GM12878 (cell line): ENCODE measurements around the gene SCLT1. TPM values are rescaled to one million over a fixed set of nuclear protein-coding genes. Genes with fewer than 3 reads are reported as not detected.

ENCODE experiments used
- EED ChIP-seq: sonication (generic); IDR thresholded peaks from 2 replicates; pipeline ENCODE4 v1.6.1; 2016; ENCODE audit warnings: antibody characterized with exemption, low read depth
- EZH2 ChIP-seq: IDR thresholded peaks from 2 replicates; pipeline ENCODE4 v1.6.1; 2012; ENCODE audit warnings: low read depth, mild to moderate bottlenecking, control low read depth, inconsistent platforms, low read length, borderline replicate concordance; ENCODE audit not compliant: control insufficient read depth
- MEF2B ChIP-seq: fragments of 450-650 bp; IDR thresholded peaks from 2 replicates; pipeline ENCODE4 v1.6.1; 2018; ENCODE audit warnings: mild to moderate bottlenecking, moderate library complexity; ENCODE audit not compliant: partially characterized antibody, poor library complexity, severe bottlenecking
- MYB ChIP-seq: fragments of 150-350 bp; IDR thresholded peaks from 2 replicates; pipeline ENCODE4 v1.6.1; 2014; ENCODE audit warnings: mild to moderate bottlenecking, low read depth, low read length, borderline replicate concordance
- NR2F1 ChIP-seq: fragments of 450-650 bp; conservative IDR thresholded peaks from 2 replicates; pipeline ENCODE4 v1.6.1; 2017; ENCODE audit warnings: mild to moderate bottlenecking
- RCOR1 ChIP-seq: conservative IDR thresholded peaks from 2 replicates; pipeline ENCODE4 v1.6.1; 2012; ENCODE audit warnings: low read depth, low read length, improper control_type of control experiment
- RFX5 ChIP-seq: IDR thresholded peaks from 2 replicates; pipeline ENCODE4 v1.6.1; 2011; ENCODE audit warnings: low read depth, low read length, improper control_type of control experiment
- STAT3 ChIP-seq: IDR thresholded peaks from 2 replicates; pipeline ENCODE4 v1.6.1; 2011; ENCODE audit warnings: low read depth, low read length, improper control_type of control experiment
- SUZ12 ChIP-seq: fragments of 200-600 bp; sonication (generic); IDR thresholded peaks from one replicate; pipeline ENCODE4 v1.6.1; 2018; ENCODE audit warnings: antibody characterized with exemption, mild to moderate bottlenecking; ENCODE audit not compliant: unreplicated experiment
- polyA plus RNA-seq, 11 experiments: library from polyadenylated mRNA; depleted of rRNA in 4 of 11; unstranded in 6 of 11; stranded (reverse) in 5 of 11; fragments of >200 nt; fragmentation: Nextera tagmentation in 4 of 11; fragmentation: Illumina TruSeq in 1 of 11; extraction: Ambion mirVana in 4 of 11; extraction: Trizol in 1 of 11; gene quantifications; 1 replicate in 1 of 11; 2 replicates in 10 of 11; pipeline versions ENCODE4 v1.2.1 to v1.2.3, GENCODE V29; 2011 to 2016; ENCODE audit warnings: inconsistent platforms in 2 of 11, missing spikeins in 2 of 11, low read depth in 1 of 11
- total RNA-seq, 4 experiments: library from RNA; depleted of rRNA in 3 of 4; stranded (reverse); fragments of >200 nt in 3 of 4; fragmentation: Illumina TruSeq in 1 of 4; extraction: Trizol in 1 of 4; gene quantifications; 2 replicates each; pipeline versions ENCODE4 v1.2.1 to v1.2.3, GENCODE V29; 2013 to 2021
- TF ChIP-seq, protein P1 (sequence below): fragments of 450-650 bp; IDR thresholded peaks from 2 replicates; pipeline ENCODE4 v1.6.1; 2017; ENCODE audit warnings: mild to moderate bottlenecking, moderate library complexity
- TF ChIP-seq, protein P2 (sequence below): fragments of 450-650 bp; IDR thresholded peaks from 2 replicates; pipeline ENCODE4 v1.6.1; 2017; ENCODE audit warnings: low read depth, mild to moderate bottlenecking, moderate library complexity
- TF ChIP-seq, protein P3 (sequence below): fragments of 450-650 bp; IDR thresholded peaks from 2 replicates; pipeline ENCODE4 v1.6.1; 2017; ENCODE audit warnings: mild to moderate bottlenecking, moderate library complexity
- TF ChIP-seq, protein P4 (sequence below): IDR thresholded peaks from 2 replicates; pipeline ENCODE4 v1.6.1; 2012; ENCODE audit warnings: low read depth, low read length, improper control_type of control experiment

Gene SCLT1
- total and polyA plus RNA-seq, 10 of the 15 experiments (the other 5 are each of a cell fraction or from before 2014, with no cell fraction given), result 7.8 to 31.4 (median 19.6) TPM

DNA sequence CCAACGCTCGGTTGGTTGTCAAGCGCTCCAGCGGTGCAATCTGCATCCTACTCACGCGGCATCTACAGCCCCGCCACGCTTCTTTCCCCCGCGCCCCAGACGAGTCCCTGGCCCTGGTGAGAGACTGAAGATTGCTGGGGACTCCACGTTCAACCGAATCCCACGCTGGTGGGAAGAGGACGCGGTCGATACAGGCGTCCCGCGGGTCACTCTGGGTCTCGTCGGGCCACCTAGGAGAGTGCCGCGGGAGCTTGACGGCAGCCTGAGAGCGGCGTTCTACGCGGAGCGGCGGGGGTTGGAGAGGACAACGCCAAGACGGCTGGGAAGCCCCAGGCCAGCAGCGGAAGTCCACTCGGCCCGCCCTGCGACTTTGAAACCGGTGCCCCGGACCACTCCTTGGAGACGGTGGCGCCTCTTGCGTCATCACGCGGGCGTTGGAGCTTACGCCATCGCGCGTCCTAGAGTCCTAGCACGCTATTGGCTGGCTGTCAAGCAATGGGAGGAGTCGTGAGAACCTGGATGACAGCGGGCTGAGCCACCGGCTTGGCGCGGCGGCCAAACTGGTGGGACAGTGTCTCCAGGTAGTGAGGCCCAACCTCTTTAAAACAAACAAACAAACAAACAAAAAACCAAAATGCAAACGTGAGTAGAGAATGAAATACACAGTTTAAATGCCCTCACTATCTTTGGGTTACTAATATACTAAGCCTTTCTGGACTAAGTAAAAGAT lies at the start of gene SCLT1 (continued):
- TF ChIP-seq, protein P1, sequence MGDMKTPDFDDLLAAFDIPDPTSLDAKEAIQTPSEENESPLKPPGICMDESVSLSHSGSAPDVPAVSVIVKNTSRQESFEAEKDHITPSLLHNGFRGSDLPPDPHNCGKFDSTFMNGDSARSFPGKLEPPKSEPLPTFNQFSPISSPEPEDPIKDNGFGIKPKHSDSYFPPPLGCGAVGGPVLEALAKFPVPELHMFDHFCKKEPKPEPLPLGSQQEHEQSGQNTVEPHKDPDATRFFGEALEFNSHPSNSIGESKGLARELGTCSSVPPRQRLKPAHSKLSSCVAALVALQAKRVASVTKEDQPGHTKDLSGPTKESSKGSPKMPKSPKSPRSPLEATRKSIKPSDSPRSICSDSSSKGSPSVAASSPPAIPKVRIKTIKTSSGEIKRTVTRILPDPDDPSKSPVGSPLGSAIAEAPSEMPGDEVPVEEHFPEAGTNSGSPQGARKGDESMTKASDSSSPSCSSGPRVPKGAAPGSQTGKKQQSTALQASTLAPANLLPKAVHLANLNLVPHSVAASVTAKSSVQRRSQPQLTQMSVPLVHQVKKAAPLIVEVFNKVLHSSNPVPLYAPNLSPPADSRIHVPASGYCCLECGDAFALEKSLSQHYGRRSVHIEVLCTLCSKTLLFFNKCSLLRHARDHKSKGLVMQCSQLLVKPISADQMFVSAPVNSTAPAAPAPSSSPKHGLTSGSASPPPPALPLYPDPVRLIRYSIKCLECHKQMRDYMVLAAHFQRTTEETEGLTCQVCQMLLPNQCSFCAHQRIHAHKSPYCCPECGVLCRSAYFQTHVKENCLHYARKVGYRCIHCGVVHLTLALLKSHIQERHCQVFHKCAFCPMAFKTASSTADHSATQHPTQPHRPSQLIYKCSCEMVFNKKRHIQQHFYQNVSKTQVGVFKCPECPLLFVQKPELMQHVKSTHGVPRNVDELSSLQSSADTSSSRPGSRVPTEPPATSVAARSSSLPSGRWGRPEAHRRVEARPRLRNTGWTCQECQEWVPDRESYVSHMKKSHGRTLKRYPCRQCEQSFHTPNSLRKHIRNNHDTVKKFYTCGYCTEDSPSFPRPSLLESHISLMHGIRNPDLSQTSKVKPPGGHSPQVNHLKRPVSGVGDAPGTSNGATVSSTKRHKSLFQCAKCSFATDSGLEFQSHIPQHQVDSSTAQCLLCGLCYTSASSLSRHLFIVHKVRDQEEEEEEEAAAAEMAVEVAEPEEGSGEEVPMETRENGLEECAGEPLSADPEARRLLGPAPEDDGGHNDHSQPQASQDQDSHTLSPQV, result no peak
- TF ChIP-seq, protein P2, sequence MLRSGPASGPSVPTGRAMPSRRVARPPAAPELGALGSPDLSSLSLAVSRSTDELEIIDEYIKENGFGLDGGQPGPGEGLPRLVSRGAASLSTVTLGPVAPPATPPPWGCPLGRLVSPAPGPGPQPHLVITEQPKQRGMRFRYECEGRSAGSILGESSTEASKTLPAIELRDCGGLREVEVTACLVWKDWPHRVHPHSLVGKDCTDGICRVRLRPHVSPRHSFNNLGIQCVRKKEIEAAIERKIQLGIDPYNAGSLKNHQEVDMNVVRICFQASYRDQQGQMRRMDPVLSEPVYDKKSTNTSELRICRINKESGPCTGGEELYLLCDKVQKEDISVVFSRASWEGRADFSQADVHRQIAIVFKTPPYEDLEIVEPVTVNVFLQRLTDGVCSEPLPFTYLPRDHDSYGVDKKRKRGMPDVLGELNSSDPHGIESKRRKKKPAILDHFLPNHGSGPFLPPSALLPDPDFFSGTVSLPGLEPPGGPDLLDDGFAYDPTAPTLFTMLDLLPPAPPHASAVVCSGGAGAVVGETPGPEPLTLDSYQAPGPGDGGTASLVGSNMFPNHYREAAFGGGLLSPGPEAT, result peak; percentile 81; the same call in 1 of the 2 replicates
- TF ChIP-seq MEF2B (peak; percentile 69), RCOR1 (0 out of 2 replicates have a peak, but pooled peaks have one; percentile 35), MYB (no peak), SUZ12 (no peak), EED (peak; percentile 29; the same call in 1 of the 2 replicates), RFX5 (peak; percentile 75), STAT3 (no peak), EZH2 (no peak), NR2F1 (no peak; the same call in 1 of the 2 replicates)
- TF ChIP-seq, protein P3, sequence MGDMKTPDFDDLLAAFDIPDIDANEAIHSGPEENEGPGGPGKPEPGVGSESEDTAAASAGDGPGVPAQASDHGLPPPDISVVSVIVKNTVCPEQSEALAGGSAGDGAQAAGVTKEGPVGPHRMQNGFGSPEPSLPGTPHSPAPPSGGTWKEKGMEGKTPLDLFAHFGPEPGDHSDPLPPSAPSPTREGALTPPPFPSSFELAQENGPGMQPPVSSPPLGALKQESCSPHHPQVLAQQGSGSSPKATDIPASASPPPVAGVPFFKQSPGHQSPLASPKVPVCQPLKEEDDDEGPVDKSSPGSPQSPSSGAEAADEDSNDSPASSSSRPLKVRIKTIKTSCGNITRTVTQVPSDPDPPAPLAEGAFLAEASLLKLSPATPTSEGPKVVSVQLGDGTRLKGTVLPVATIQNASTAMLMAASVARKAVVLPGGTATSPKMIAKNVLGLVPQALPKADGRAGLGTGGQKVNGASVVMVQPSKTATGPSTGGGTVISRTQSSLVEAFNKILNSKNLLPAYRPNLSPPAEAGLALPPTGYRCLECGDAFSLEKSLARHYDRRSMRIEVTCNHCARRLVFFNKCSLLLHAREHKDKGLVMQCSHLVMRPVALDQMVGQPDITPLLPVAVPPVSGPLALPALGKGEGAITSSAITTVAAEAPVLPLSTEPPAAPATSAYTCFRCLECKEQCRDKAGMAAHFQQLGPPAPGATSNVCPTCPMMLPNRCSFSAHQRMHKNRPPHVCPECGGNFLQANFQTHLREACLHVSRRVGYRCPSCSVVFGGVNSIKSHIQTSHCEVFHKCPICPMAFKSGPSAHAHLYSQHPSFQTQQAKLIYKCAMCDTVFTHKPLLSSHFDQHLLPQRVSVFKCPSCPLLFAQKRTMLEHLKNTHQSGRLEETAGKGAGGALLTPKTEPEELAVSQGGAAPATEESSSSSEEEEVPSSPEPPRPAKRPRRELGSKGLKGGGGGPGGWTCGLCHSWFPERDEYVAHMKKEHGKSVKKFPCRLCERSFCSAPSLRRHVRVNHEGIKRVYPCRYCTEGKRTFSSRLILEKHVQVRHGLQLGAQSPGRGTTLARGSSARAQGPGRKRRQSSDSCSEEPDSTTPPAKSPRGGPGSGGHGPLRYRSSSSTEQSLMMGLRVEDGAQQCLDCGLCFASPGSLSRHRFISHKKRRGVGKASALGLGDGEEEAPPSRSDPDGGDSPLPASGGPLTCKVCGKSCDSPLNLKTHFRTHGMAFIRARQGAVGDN, result no peak
- TF ChIP-seq, protein P4, sequence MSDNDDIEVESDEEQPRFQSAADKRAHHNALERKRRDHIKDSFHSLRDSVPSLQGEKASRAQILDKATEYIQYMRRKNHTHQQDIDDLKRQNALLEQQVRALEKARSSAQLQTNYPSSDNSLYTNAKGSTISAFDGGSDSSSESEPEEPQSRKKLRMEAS, result peak; percentile 42; the same call in 1 of the 2 replicates
